K562 (cell line): ENCODE data around the gene THOP1. TPM values are rescaled to one million over a fixed set of nuclear protein-coding genes. Genes with fewer than 3 reads are reported as not detected.

Source experiments
- ATAC-seq: fragments of 200-7000 bp; cut with Tn5 transposase; 3 replicates; pipeline ENCODE4 v1.9.1; 2020; ENCODE audit warnings: moderate library complexity
- BruUV-seq: library from RNA; stranded (reverse); fragments of 400-500 nt; replicated peaks from 2 replicates; lab custom pipeline; 2021; lab: Mats Ljungman, UMichigan
- CTCF ChIA-PET: fragments of 300-600 bp; formaldehyde crosslinking; extraction: SDS; loops from one replicate; lab custom pipeline; 2021; ENCODE audit warnings: low intra/inter-chr PET ratio; lab: Yijun Ruan, JAX
- POLR2A ChIA-PET: fragments of 300-600, 350-650 bp; sonication (Branson Sonifier 250); formaldehyde crosslinking; extraction: SDS; loops from one replicate; lab custom pipeline; 2021; ENCODE audit warnings: antibody characterized with exemption, inconsistent platforms; lab: Yijun Ruan, JAX
- DNase-seq, 4 experiments: peaks; one replicate each; pipeline versions ENCODE4 v3.0.0 to v3.0.0-alpha.2; 2011 to 2018; ENCODE audit warnings: low spot score in 3 of 4, mixed read lengths in 3 of 4; ENCODE audit errors: extremely low read depth in 1 of 4
- FAIRE-seq: peaks from 2 replicates; lab custom pipeline; 2011; peaks lifted over from hg19 to GRCh38; lab: Jason Lieb, UNC
- H2AFZ ChIP-seq: 2 replicates; pipeline ENCODE4 v1.6.0; 2011; ENCODE audit warnings: low read depth, low read length, control low read depth, inconsistent platforms
- H3K27ac ChIP-seq: fragments of 200-600 bp; 3 replicates; pipeline ENCODE4 v1.8.0; 2011; ENCODE audit warnings: low read depth, mild to moderate bottlenecking, control low read depth, inconsistent platforms, low read length, moderate library complexity, mixed read lengths; ENCODE audit errors: extremely low read depth
- H3K27me3 ChIP-seq, 2 experiments: fragments of 300-600 bp in 1 of 2; 2 replicates in 1 of 2; 3 replicates in 1 of 2; pipeline versions ENCODE4 v1.6.0 to v1.8.0; 2011; ENCODE audit warnings: inconsistent platforms in 2 of 2, low read length in 2 of 2, mild to moderate bottlenecking in 1 of 2, mixed read lengths in 1 of 2, moderate library complexity in 1 of 2; ENCODE audit not compliant: control insufficient read depth in 2 of 2, insufficient read depth in 2 of 2
- H3K36me3 ChIP-seq: fragments of 300-600 bp; 3 replicates; pipeline ENCODE4 v1.8.0; 2011; ENCODE audit warnings: mild to moderate bottlenecking, low read length, inconsistent platforms; ENCODE audit not compliant: control insufficient read depth, insufficient read depth
- H3K4me1 ChIP-seq, 2 experiments: fragments of 200-600 bp in 1 of 2; replicated peaks in 1 of 2; 2 replicates in 1 of 2; 3 replicates in 1 of 2; pipeline versions ENCODE4 v1.5.1 to v1.8.0; 2011; ENCODE audit warnings: inconsistent platforms in 2 of 2, low read length in 2 of 2, mild to moderate bottlenecking in 1 of 2, mixed read lengths in 1 of 2, moderate library complexity in 1 of 2; ENCODE audit not compliant: control insufficient read depth in 2 of 2, insufficient read depth in 2 of 2
- H3K4me2 ChIP-seq: 2 replicates; pipeline ENCODE4 v1.6.1; 2011; ENCODE audit warnings: low read length, control low read depth, inconsistent platforms, mixed read lengths; ENCODE audit not compliant: insufficient read depth
- H3K4me3 ChIP-seq: fragments of 200-600 bp; sonication (generic), shearing (Covaris generic); 2 replicates; pipeline ENCODE4 v1.5.1; 2016; ENCODE audit warnings: control low read depth, inconsistent platforms
- H3K79me2 ChIP-seq: fragments of 200-600 bp; 3 replicates; pipeline ENCODE4 v1.8.0; 2011; ENCODE audit warnings: low read length, inconsistent platforms; ENCODE audit not compliant: control insufficient read depth, insufficient read depth
- H3K9ac ChIP-seq, 2 experiments: 2 replicates each; pipeline versions ENCODE4 v1.6.0 to v1.6.1; 2011; ENCODE audit warnings: low read depth in 2 of 2, low read length in 2 of 2, control low read depth in 1 of 2, inconsistent platforms in 1 of 2, mild to moderate bottlenecking in 1 of 2, mixed read lengths in 1 of 2; ENCODE audit not compliant: insufficient read depth in 1 of 2
- H3K9me1 ChIP-seq: one replicate; pipeline ENCODE4 v1.6.0; 2011; ENCODE audit warnings: inconsistent platforms, mild to moderate bottlenecking, low read length, moderate library complexity; ENCODE audit not compliant: control insufficient read depth, insufficient read depth
- H3K9me3 ChIP-seq: replicated peaks from 2 replicates; pipeline ENCODE4 v1.5.1; 2011; ENCODE audit warnings: low read depth, low read length, inconsistent platforms; ENCODE audit not compliant: control insufficient read depth, insufficient read depth
- H4K20me1 ChIP-seq: replicated peaks from 2 replicates; pipeline ENCODE4 v1.6.1; 2011; ENCODE audit warnings: low read length, inconsistent platforms, mixed read lengths; ENCODE audit not compliant: control insufficient read depth, insufficient read depth
- HSF4 ChIP-seq: fragments of 250-450 bp; sonication (Bioruptor Pico); IDR thresholded peaks from 2 replicates; pipeline ENCODE4 v2.1.2; 2022; ENCODE audit warnings: mild to moderate bottlenecking, moderate library complexity, borderline replicate concordance
- JUN ChIP-seq, 2 experiments: sonication (generic) in 1 of 2; formaldehyde crosslinking in 1 of 2; IDR thresholded peaks; 2 replicates each; pipeline versions ENCODE4 v1.6.1 to v1.8.0; 2012 to 2022; ENCODE audit warnings: borderline replicate concordance in 2 of 2, mild to moderate bottlenecking in 2 of 2, improper control_type of control experiment in 1 of 2, low read depth in 1 of 2, low read length in 1 of 2, missing genetic modification reagents in 1 of 2
- JUNB ChIP-seq: fragments of 450-650 bp; formaldehyde crosslinking; conservative IDR thresholded peaks from 2 replicates; pipeline ENCODE4 v1.4.0; 2020; ENCODE audit warnings: mild to moderate bottlenecking
- NFATC3 ChIP-seq: fragments of 450-650 bp; IDR thresholded peaks from 2 replicates; pipeline ENCODE4 v1.6.1; 2017; ENCODE audit warnings: mild to moderate bottlenecking
- ZNF263 ChIP-seq: sonication (generic); formaldehyde crosslinking; IDR thresholded peaks from 2 replicates; pipeline ENCODE4 v1.8.0; 2022; ENCODE audit warnings: mild to moderate bottlenecking, missing genetic modification reagents, borderline replicate concordance
- ZNF408 ChIP-seq: fragments of 250-450 bp; sonication (Bioruptor Pico); IDR thresholded peaks from 2 replicates; pipeline ENCODE4 v1.4.0; 2020; ENCODE audit warnings: low read depth, mild to moderate bottlenecking, moderate library complexity
- WGBS: fragments of 100-300 bp; shearing (Covaris generic); methylation state at CpG from one replicate; pipeline ENCODE4 v1.1.6; 2016; ENCODE audit warnings: low coverage, mixed read lengths; ENCODE audit not compliant: insufficient coverage; ENCODE audit errors: missing lambda C conversion rate; 5-methylcytosine and 5-hydroxymethylcytosine counted together
- in situ Hi-C: fragments of 300-500 bp; cut with MboI; formaldehyde crosslinking; loops from 4 replicates; pipeline ENCODE4 v1.15.0; 2018; ENCODE audit warnings: inconsistent platforms, mixed read lengths
- intact Hi-C: fragments of 100-400 bp; cut with micrococcal nuclease; formaldehyde crosslinking; loops from 2 replicates; pipeline ENCODE4 v1.14.2; 2022
- polyA plus RNA-seq, 8 experiments: library from polyadenylated mRNA; depleted of rRNA in 4 of 8; stranded (reverse) in 5 of 8; unstranded in 3 of 8; fragments of >200 nt; fragmentation: Nextera tagmentation in 2 of 8; fragmentation: Illumina TruSeq in 1 of 8; extraction: Ambion mirVana in 2 of 8; extraction: Trizol in 1 of 8; gene quantifications; 2 replicates each; pipeline versions ENCODE4 v1.2.1 to v1.2.3, GENCODE V29; 2011 to 2014; ENCODE audit warnings: inconsistent platforms in 1 of 8, missing spikeins in 1 of 8
- total RNA-seq, 7 experiments: library from RNA; depleted of rRNA in 6 of 7; stranded (reverse); fragments of >200 nt in 6 of 7; fragmentation: Illumina TruSeq in 2 of 7; extraction: Trizol in 2 of 7; gene quantifications; 2 replicates each; pipeline versions ENCODE4 v1.2.1 to v1.2.3, GENCODE V29; 2011 to 2021; ENCODE audit warnings: low replicate concordance in 1 of 7
- TF ChIP-seq, protein P1 (sequence below), 2 experiments: fragments of 450-650 bp; formaldehyde crosslinking in 1 of 2; IDR thresholded peaks; 2 replicates each; pipeline versions ENCODE4 v1.4.0 to v1.6.1; 2014 to 2020; ENCODE audit warnings: mild to moderate bottlenecking in 2 of 2, borderline replicate concordance in 1 of 2, low read depth in 1 of 2
- TF ChIP-seq, protein P2 (sequence below): fragments of 450-650 bp; IDR thresholded peaks from one replicate; pipeline ENCODE4 v1.6.1; 2018; ENCODE audit warnings: mild to moderate bottlenecking, moderate library complexity; ENCODE audit not compliant: partially characterized antibody

The THOP1 gene
- total and polyA plus RNA-seq, 9 of the 15 experiments (the other 6 are each of a cell fraction or from before 2014, with no cell fraction given): 1.3 to 255 (median 96.1) TPM

DNA sequence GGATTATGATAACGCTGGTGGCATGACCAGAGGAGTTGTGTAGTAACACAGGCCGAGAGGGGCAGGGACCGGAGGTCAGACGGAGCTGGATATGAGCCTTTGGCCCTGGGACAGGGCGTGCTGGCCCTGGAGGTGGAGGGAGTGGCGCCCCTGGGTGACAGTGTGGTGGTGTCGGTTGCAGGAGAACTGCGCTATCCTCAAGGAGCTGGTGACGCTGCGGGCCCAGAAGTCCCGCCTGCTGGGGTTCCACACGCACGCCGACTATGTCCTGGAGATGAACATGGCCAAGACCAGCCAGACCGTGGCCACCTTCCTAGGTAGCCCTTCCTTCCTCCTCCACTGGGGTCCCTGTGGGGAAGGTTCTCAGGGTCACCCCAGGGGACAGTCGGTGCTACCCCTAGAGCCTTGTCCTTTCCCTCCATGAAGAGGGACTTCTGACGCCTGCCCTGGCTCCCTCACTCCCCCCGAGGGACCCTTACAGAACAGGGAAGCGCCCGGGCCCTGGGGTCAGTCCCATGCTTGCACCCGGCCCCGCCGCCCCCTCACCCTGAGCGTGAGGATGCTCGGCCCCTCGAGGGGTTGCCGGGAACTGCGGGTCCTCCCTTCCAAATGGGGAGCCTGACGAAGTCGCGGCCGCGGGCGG lies 21.6 kb downstream of the THOP1 start:
- Histone ChIP-seq H2AFZ (no peak overlapping the region), H3K27me3 (no peaks in the 10 kb centered on the region), H3K9me1 (no peaks in the 10 kb centered on the region), H3K79me2 (no peaks in the 10 kb centered on the region), H3K36me3 (peaks cover 92% of the 10 kb centered on the region; the same call in 2 of the 3 replicates), H3K4me3 (no peak overlapping the region), H3K9ac (no peak overlapping the region), H3K9me3 (no peaks in the 10 kb centered on the region), H4K20me1 (no peaks in the 10 kb centered on the region), H3K27ac (no peak overlapping the region), H3K4me1 (peaks cover 0 to 8% of the 10 kb centered on the region in 2 experiments; a peak in 2 of 5 replicates), H3K4me2 (no peak overlapping the region)
- in situ Hi-C loops (no loop called here), intact Hi-C loops (no loop called here)
- BruUV-seq: no TSS peak
- DNase-seq (no peak), ATAC-seq (no peak), FAIRE-seq (no peak)
- ChIA-PET POLR2A (no interaction called here), CTCF (interaction anchor here (0.6 kb wide), 1 partner anchor 465 kb away, joined by 3 read pairs; no protein-coding TSS in a partner anchor)
- WGBS: over 99% methylated on average over 14 of the region's 34 CpGs
- TF ChIP-seq, protein P1, sequence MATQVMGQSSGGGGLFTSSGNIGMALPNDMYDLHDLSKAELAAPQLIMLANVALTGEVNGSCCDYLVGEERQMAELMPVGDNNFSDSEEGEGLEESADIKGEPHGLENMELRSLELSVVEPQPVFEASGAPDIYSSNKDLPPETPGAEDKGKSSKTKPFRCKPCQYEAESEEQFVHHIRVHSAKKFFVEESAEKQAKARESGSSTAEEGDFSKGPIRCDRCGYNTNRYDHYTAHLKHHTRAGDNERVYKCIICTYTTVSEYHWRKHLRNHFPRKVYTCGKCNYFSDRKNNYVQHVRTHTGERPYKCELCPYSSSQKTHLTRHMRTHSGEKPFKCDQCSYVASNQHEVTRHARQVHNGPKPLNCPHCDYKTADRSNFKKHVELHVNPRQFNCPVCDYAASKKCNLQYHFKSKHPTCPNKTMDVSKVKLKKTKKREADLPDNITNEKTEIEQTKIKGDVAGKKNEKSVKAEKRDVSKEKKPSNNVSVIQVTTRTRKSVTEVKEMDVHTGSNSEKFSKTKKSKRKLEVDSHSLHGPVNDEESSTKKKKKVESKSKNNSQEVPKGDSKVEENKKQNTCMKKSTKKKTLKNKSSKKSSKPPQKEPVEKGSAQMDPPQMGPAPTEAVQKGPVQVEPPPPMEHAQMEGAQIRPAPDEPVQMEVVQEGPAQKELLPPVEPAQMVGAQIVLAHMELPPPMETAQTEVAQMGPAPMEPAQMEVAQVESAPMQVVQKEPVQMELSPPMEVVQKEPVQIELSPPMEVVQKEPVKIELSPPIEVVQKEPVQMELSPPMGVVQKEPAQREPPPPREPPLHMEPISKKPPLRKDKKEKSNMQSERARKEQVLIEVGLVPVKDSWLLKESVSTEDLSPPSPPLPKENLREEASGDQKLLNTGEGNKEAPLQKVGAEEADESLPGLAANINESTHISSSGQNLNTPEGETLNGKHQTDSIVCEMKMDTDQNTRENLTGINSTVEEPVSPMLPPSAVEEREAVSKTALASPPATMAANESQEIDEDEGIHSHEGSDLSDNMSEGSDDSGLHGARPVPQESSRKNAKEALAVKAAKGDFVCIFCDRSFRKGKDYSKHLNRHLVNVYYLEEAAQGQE (IDR thresholded peaks at IDR 0.05; ENCODE audit: borderline replicate concordance): no peak
- TF ChIP-seq, protein P1 (CRISPR knock-in tag; IDR thresholded peaks at IDR 0.05; ENCODE audit: low read depth): no peak
- no peak for TF ChIP-seq JUN (IDR thresholded peaks at IDR 0.05; ENCODE audit: borderline replicate concordance, low read depth, low read length)
- no peak for TF ChIP-seq JUN (CRISPR knock-in tag; IDR thresholded peaks at IDR 0.05; ENCODE audit: borderline replicate concordance)
- TF ChIP-seq, protein P2, sequence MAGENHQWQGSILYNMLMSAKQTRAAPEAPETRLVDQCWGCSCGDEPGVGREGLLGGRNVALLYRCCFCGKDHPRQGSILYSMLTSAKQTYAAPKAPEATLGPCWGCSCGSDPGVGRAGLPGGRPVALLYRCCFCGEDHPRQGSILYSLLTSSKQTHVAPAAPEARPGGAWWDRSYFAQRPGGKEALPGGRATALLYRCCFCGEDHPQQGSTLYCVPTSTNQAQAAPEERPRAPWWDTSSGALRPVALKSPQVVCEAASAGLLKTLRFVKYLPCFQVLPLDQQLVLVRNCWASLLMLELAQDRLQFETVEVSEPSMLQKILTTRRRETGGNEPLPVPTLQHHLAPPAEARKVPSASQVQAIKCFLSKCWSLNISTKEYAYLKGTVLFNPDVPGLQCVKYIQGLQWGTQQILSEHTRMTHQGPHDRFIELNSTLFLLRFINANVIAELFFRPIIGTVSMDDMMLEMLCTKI: no peak
- no peak for TF ChIP-seq NFATC3
- TF ChIP-seq ZNF408 (CRISPR knock-in tag): no peak
- no peak for TF ChIP-seq HSF4 (CRISPR knock-in tag)
- TF ChIP-seq JUNB (CRISPR knock-in tag): no peak
- TF ChIP-seq ZNF263 (CRISPR knock-in tag): no peak
